Heart left ventricle (tissue), 16 donors: ENCODE data around the gene P2RX2. TPM values are rescaled to one million over a fixed set of nuclear protein-coding genes. Genes with fewer than 3 reads are reported as not detected.

ENCODE experiments used
- ATAC-seq, 4 donors: fragments of 200-7000 bp; cut with Tn5 transposase; one replicate each; pipeline ENCODE4 v1.9.1; 2020 to 2022; ENCODE audit warnings: moderate library complexity in 4 of 4, mild to moderate bottlenecking in 3 of 4, moderate number of reproducible peaks in 1 of 4
- DNase-seq, 5 donors: peaks; one replicate each; pipeline ENCODE4 v3.0.0-alpha.2; 2020
- H3K27ac ChIP-seq, 12 donors: fragments of 200-600 bp; sonication (generic) in 4 of 12; one replicate each; pipeline versions ENCODE4 v1.5.0 to v1.8.0; 2016 to 2022; ENCODE audit warnings: mild to moderate bottlenecking in 2 of 12
- H3K27me3 ChIP-seq, 9 donors: fragments of 200-600 bp; sonication (generic) in 2 of 9; one replicate each; pipeline versions ENCODE4 v1.5.1 to v1.8.0; 2016 to 2022; ENCODE audit warnings: mild to moderate bottlenecking in 3 of 9
- H3K36me3 ChIP-seq, 9 donors: fragments of 200-600 bp; sonication (generic) in 2 of 9; one replicate each; pipeline versions ENCODE4 v1.5.0 to v1.8.0; 2018 to 2022; ENCODE audit warnings: mild to moderate bottlenecking in 2 of 9
- H3K4me1 ChIP-seq, 12 donors: fragments of 200-600 bp; sonication (generic) in 4 of 12; one replicate each; pipeline versions ENCODE4 v1.5.0 to v1.8.0; 2016 to 2022; ENCODE audit warnings: mild to moderate bottlenecking in 3 of 12
- H3K4me3 ChIP-seq, 12 donors: fragments of 200-600 bp; sonication (generic) in 4 of 12; one replicate each; pipeline versions ENCODE4 v1.5.0 to v1.8.0; 2017 to 2022; ENCODE audit warnings: mild to moderate bottlenecking in 9 of 12, moderate library complexity in 4 of 12
- H3K9me3 ChIP-seq, 12 donors: fragments of 200-600 bp; sonication (generic) in 4 of 12; one replicate each; pipeline versions ENCODE4 v1.5.0 to v1.8.0; 2016 to 2022; ENCODE audit warnings: mild to moderate bottlenecking in 1 of 12
- CTCF ChIP-seq, 12 donors: fragments of 200-600 bp; sonication (generic) in 4 of 12; IDR thresholded peaks; one replicate each; pipeline versions ENCODE4 v1.5.0 to v1.8.0; 2018 to 2022; ENCODE audit warnings: antibody characterized with exemption in 12 of 12, mild to moderate bottlenecking in 5 of 12
- POLR2A ChIP-seq, 2 donors: fragments of 450-650 bp; IDR thresholded peaks; one replicate each; pipeline ENCODE4 v1.6.1; 2017; ENCODE audit warnings: antibody characterized with exemption in 2 of 2, mild to moderate bottlenecking in 2 of 2, moderate library complexity in 2 of 2
- WGBS, 4 donors: extraction: QIAGEN DNeasy Blood & Tissue Kit in 2 of 4; methylation state at CpG; one replicate each; pipeline versions ENCODE4 v1.1.5 to v1.1.7; 2013 to 2018; 5-methylcytosine and 5-hydroxymethylcytosine counted together
- intact Hi-C, 10 donors: fragments of 100-400 bp; cut with DNase I; formaldehyde crosslinking; loops; one replicate each; pipeline versions ENCODE4 v1.11.1 to v1.14.2; 2022
- long read RNA-seq, 3 donors: library from polyadenylated mRNA; unstranded; transcript quantifications; one replicate each; pipeline ENCODE4 v2.0.0, GENCODE V29; 2020 to 2021
- polyA plus RNA-seq, 2 donors: library from polyadenylated mRNA; stranded (reverse); fragments of 200-250 nt; gene quantifications; one replicate each; pipeline ENCODE4 v1.2.3, GENCODE V29; 2013
- total RNA-seq, 9 donors: library from RNA; depleted of rRNA in 2 of 9; stranded (reverse); fragments of >200 nt in 2 of 9; fragmentation: NEBNext Ultra II Directional in 3 of 9; extraction: Animal tissue kit (Norgen Biotek cat#: 25700) in 3 of 9; gene quantifications; one replicate each; pipeline versions ENCODE4 v1.1.0 to v1.2.4, GENCODE V29; 2016 to 2023
- donor health status: ischemic (EF 13 %, LVEDD 7.1; RV severe dilation, severe dysfunction).
- donor health status: healthy with polysubstance abuse.
- donor health status: DM: no; HTN: yes; CAD: no.
- donor health status: DM: no; HTN: no; CAD: no.
- donor health status: ischemic (EF 25% LVEDD 6.9; RV normal size, moderate dysfunction).
- donor health status: ischemic (EF 25% LVEDD 5.7; RV mildly dilated, moderate dysfunction).
- donor health status: healthy.
- donor health status: DM: yes; HTN: yes; CAD: no.
- donor health status: ischemic (EF 35%, LVEDD 5.7; RV mildly dilated, moderate dysfunction).
- donor health status: nonischemic (EF 11% LVEDD 7.7; RV severe dilation, severe dysfunction).
- donor health status: DM: yes; HTN: yes; CAD: no.
- donor health status: PGD.
- donor health status: ischemic (EF 29% LVEDD 5.4; RV normal size, mild dysfunction).
- donor health status: nonischemic (EF 23%, LVEDD 6.1; RV moderate dilation, normal function).

Gene P2RX2
- total RNA-seq, result not detected
- not detected for polyA plus RNA-seq
- long read RNA-seq, donor 1, result 0 reads
- long read RNA-seq, donor 2, result 0 reads
- long read RNA-seq, donor 3, result 0 reads

- DNase-seq (peak in 1 of 5 donors; percentile 47), ATAC-seq (no peak)
- 0 to 5% (median 3%) methylated on average over 4 to 49 of the region's 49 CpGs for WGBS, 4 donors
- Histone ChIP-seq H3K27me3 (peaks cover 39 to 55% (median 49%) of the 10 kb centered on the region in 9 donors), H3K4me3 (peak within 1 kb of the TSS in 1 of 12 donors; percentile 33), H3K9me3 (peaks cover 0 to 23% (median 5%) of the 10 kb centered on the region in 12 donors), H3K27ac (no peak within 1 kb of the TSS), H3K4me1 (peaks cover 0 to 19% (median 6%) of the 10 kb centered on the region in 12 donors), H3K36me3 (peaks cover 0 to under 1% (median 0%) of the 10 kb centered on the region in 9 donors)
- intact Hi-C loops, result loop anchor here in 4 of 10 donors (5.0 to 10.0 kb wide), 2 partner anchors 464 to 466 kb away; no protein-coding TSS in a partner anchor
- TF ChIP-seq CTCF (IDR thresholded peaks at IDR 0.05) (no peak), POLR2A (IDR thresholded peaks at IDR 0.05) (no peak)
Measured at GRCh38 chr12:132618683-132619043, at the start of gene P2RX2. P2RX2 (plus strand) TSS chr12:132618776; CDS start chr12:132618817, 41 bp downstream.

GRCh38 chr12:132568826-132569480 is 49.6 kb upstream of the P2RX2 start:
- no peak overlapping the region for H3K27ac ChIP-seq
- DNase-seq (no peak), ATAC-seq (no peak)
- TF ChIP-seq CTCF (IDR thresholded peaks at IDR 0.05) (no peak), POLR2A (IDR thresholded peaks at IDR 0.05) (no peak)
- H3K9me3 ChIP-seq, result no peaks in the 10 kb centered on the region
- intact Hi-C loops, result no loop called here
- H3K36me3 ChIP-seq, result peaks cover 0 to 53% (median 16%) of the 10 kb centered on the region in 9 donors
- no peaks in the 10 kb centered on the region for H3K27me3 ChIP-seq
- H3K4me3 ChIP-seq, result no peak overlapping the region
- H3K4me1 ChIP-seq, result no peaks in the 10 kb centered on the region
- 81 to 97% (median 85%) methylated on average over 5 to 17 of the region's 17 CpGs for WGBS, 4 donors

- H3K4me1 ChIP-seq, result no peaks in the 10 kb centered on the region
- 95 to 97% (median 96%) methylated on average over 25 to 55 of the region's 55 CpGs for WGBS, 4 donors
- ATAC-seq (no peak), DNase-seq (no peak)
- no peak overlapping the region for H3K4me3 ChIP-seq
- no peak overlapping the region for H3K27ac ChIP-seq
- H3K27me3 ChIP-seq, result no peaks in the 10 kb centered on the region
- H3K36me3 ChIP-seq, result peaks cover 0 to 63% (median 26%) of the 10 kb centered on the region in 9 donors
- TF ChIP-seq POLR2A (IDR thresholded peaks at IDR 0.05) (no peak), CTCF (IDR thresholded peaks at IDR 0.05) (no peak)
- intact Hi-C loops, result no loop called here
- H3K9me3 ChIP-seq, result no peaks in the 10 kb centered on the region
Measured at GRCh38 chr12:132569856-132570480, 48.6 kb upstream of the P2RX2 start.

- DNase-seq, result no peak
- Histone ChIP-seq H3K9me3 (no peaks in the 10 kb centered on the region), H3K4me3 (no peak overlapping the region), H3K4me1 (no peaks in the 10 kb centered on the region), H3K27ac (no peak overlapping the region), H3K27me3 (no peaks in the 10 kb centered on the region), H3K36me3 (peaks cover 0 to 67% (median 32%) of the 10 kb centered on the region in 9 donors)
- intact Hi-C loops, result no loop called here
- ATAC-seq, result no peak
- no peak for TF ChIP-seq POLR2A (IDR thresholded peaks at IDR 0.05)
- WGBS, 4 donors, result 92 to 98% (median 96%) methylated on average over 6 to 26 of the region's 26 CpGs
Measured at GRCh38 chr12:132570635-132571034, 47.9 kb upstream of the P2RX2 start.
